ENCODE results near the gene CPTP.

CPTP gene

GRCh38 chr1:1284221-1285101, 40.1 kb upstream of the CPTP start:
- no peak overlapping the region for H3K4me3 ChIP-seq (ENCODE audit: low read depth in 1 of 5, low read length in 5 of 5)
- no peak overlapping the region for H3K27ac ChIP-seq (ENCODE audit: low read depth, low read length)
- H3K36me3 ChIP-seq (ENCODE audit: control insufficient read depth in 5 of 5, insufficient read depth in 5 of 5, low read length in 5 of 5), result no peaks in the 10 kb centered on the region
- peaks cover 30 to 38% (median 31%) of the 10 kb centered on the region in 5 donors for H3K27me3 ChIP-seq (ENCODE audit: control insufficient read depth in 5 of 5, insufficient read depth in 4 of 5, low read length in 5 of 5)
- H3K4me1 ChIP-seq (ENCODE audit: control insufficient read depth in 5 of 5, insufficient read depth in 5 of 5, low read length in 5 of 5), result no peaks in the 10 kb centered on the region
- H3K9me3 ChIP-seq (ENCODE audit: control insufficient read depth in 5 of 5, low read length in 5 of 5), result no peaks in the 10 kb centered on the region
- no peak overlapping the region for H3K9ac ChIP-seq (ENCODE audit: low read length in 5 of 5)

DNA sequence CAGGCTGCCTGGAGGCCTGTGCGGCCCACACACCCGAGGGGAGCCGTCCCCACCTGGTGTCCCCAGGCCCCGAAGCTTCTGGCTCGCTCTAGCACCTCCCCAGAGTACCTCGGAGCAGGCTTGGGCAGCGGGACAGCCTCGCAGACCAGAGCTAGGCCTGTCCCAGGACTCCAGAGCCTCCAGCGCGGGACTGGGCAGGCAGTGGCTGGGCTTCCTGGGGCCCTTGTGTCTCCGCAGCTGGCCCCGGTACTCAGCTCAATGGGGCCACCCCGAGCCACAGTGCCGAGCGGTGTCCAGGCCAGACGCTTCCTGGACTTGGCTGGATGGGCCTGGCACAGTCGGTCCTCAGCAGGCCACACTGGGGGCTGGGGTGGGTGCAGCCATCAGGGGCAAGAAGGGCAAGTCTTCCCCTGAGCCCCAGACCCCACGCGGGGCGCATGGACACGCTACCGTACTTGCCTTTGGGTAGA, 39.5 kb upstream of the CPTP start:
- H3K27ac ChIP-seq (ENCODE audit: low read depth, low read length), result no peak overlapping the region
- no peaks in the 10 kb centered on the region for H3K36me3 ChIP-seq (ENCODE audit: control insufficient read depth in 5 of 5, insufficient read depth in 5 of 5, low read length in 5 of 5)
- H3K4me3 ChIP-seq (ENCODE audit: low read depth in 1 of 5, low read length in 5 of 5), result no peak overlapping the region
- no peaks in the 10 kb centered on the region for H3K9me3 ChIP-seq (ENCODE audit: control insufficient read depth in 5 of 5, low read length in 5 of 5)
- peaks cover 30 to 38% (median 31%) of the 10 kb centered on the region in 5 donors for H3K27me3 ChIP-seq (ENCODE audit: control insufficient read depth in 5 of 5, insufficient read depth in 4 of 5, low read length in 5 of 5)
- no peaks in the 10 kb centered on the region for H3K4me1 ChIP-seq (ENCODE audit: control insufficient read depth in 5 of 5, insufficient read depth in 5 of 5, low read length in 5 of 5)
- no peak overlapping the region for H3K9ac ChIP-seq (ENCODE audit: low read length in 5 of 5)

- H3K9me3 ChIP-seq (ENCODE audit: control insufficient read depth in 5 of 5, low read length in 5 of 5), result no peaks in the 10 kb centered on the region
- peaks cover 30 to 38% (median 32%) of the 10 kb centered on the region in 5 donors for H3K27me3 ChIP-seq (ENCODE audit: control insufficient read depth in 5 of 5, insufficient read depth in 4 of 5, low read length in 5 of 5)
- no peak overlapping the region for H3K9ac ChIP-seq (ENCODE audit: low read length in 5 of 5)
- H3K27ac ChIP-seq (ENCODE audit: low read depth, low read length), result no peak overlapping the region
- no peak overlapping the region for H3K4me3 ChIP-seq (ENCODE audit: low read depth in 1 of 5, low read length in 5 of 5)
- H3K4me1 ChIP-seq (ENCODE audit: control insufficient read depth in 5 of 5, insufficient read depth in 5 of 5, low read length in 5 of 5), result no peaks in the 10 kb centered on the region
- H3K36me3 ChIP-seq (ENCODE audit: control insufficient read depth in 5 of 5, insufficient read depth in 5 of 5, low read length in 5 of 5), result no peaks in the 10 kb centered on the region
Observed at GRCh38 chr1:1285611-1286311, 38.8 kb upstream of the CPTP start.

- Histone ChIP-seq H3K27me3 (ENCODE audit: control insufficient read depth in 5 of 5, insufficient read depth in 4 of 5, low read length in 5 of 5) (peaks cover 30 to 38% (median 32%) of the 10 kb centered on the region in 5 donors), H3K9me3 (ENCODE audit: control insufficient read depth in 5 of 5, low read length in 5 of 5) (no peaks in the 10 kb centered on the region), H3K36me3 (ENCODE audit: control insufficient read depth in 5 of 5, insufficient read depth in 5 of 5, low read length in 5 of 5) (no peaks in the 10 kb centered on the region), H3K4me3 (ENCODE audit: low read depth in 1 of 5, low read length in 5 of 5) (no peak overlapping the region), H3K4me1 (ENCODE audit: control insufficient read depth in 5 of 5, insufficient read depth in 5 of 5, low read length in 5 of 5) (peaks cover 0 to 6% (median 3%) of the 10 kb centered on the region in 5 donors), H3K9ac (ENCODE audit: low read length in 5 of 5) (no peak overlapping the region), H3K27ac (ENCODE audit: low read depth, low read length) (no peak overlapping the region)
Observed at GRCh38 chr1:1286313-1287261, 38.0 kb upstream of the CPTP start.

GRCh38 chr1:1287288-1288110, 37.1 kb upstream of the CPTP start:
- Histone ChIP-seq H3K36me3 (ENCODE audit: control insufficient read depth in 5 of 5, insufficient read depth in 5 of 5, low read length in 5 of 5) (no peaks in the 10 kb centered on the region), H3K27ac (ENCODE audit: low read depth, low read length) (no peak overlapping the region), H3K9me3 (ENCODE audit: control insufficient read depth in 5 of 5, low read length in 5 of 5) (no peaks in the 10 kb centered on the region), H3K4me3 (ENCODE audit: low read depth in 1 of 5, low read length in 5 of 5) (no peak overlapping the region), H3K4me1 (ENCODE audit: control insufficient read depth in 5 of 5, insufficient read depth in 5 of 5, low read length in 5 of 5) (peaks cover 0 to 8% (median 3%) of the 10 kb centered on the region in 5 donors), H3K9ac (ENCODE audit: low read length in 5 of 5) (no peak overlapping the region), H3K27me3 (ENCODE audit: control insufficient read depth in 5 of 5, insufficient read depth in 4 of 5, low read length in 5 of 5) (peaks cover 30 to 38% (median 32%) of the 10 kb centered on the region in 5 donors)

- peaks cover 0 to 20% (median 13%) of the 10 kb centered on the region in 5 donors for H3K36me3 ChIP-seq (ENCODE audit: control insufficient read depth in 5 of 5, insufficient read depth in 5 of 5, low read length in 5 of 5)
- no peaks in the 10 kb centered on the region for H3K9me3 ChIP-seq (ENCODE audit: control insufficient read depth in 5 of 5, low read length in 5 of 5)
- H3K27ac ChIP-seq (ENCODE audit: low read depth, low read length), result no peak overlapping the region
- H3K4me1 ChIP-seq (ENCODE audit: control insufficient read depth in 5 of 5, insufficient read depth in 5 of 5, low read length in 5 of 5), result peaks cover 0 to 8% (median 3%) of the 10 kb centered on the region in 5 donors
- no peak overlapping the region for H3K4me3 ChIP-seq (ENCODE audit: low read depth in 1 of 5, low read length in 5 of 5)
- H3K27me3 ChIP-seq (ENCODE audit: control insufficient read depth in 5 of 5, insufficient read depth in 4 of 5, low read length in 5 of 5), result peaks cover 23 to 27% (median 23%) of the 10 kb centered on the region in 5 donors
- no peak overlapping the region for H3K9ac ChIP-seq (ENCODE audit: low read length in 5 of 5)
Observed at GRCh38 chr1:1290238-1290731, 34.3 kb upstream of the CPTP start.

DNA sequence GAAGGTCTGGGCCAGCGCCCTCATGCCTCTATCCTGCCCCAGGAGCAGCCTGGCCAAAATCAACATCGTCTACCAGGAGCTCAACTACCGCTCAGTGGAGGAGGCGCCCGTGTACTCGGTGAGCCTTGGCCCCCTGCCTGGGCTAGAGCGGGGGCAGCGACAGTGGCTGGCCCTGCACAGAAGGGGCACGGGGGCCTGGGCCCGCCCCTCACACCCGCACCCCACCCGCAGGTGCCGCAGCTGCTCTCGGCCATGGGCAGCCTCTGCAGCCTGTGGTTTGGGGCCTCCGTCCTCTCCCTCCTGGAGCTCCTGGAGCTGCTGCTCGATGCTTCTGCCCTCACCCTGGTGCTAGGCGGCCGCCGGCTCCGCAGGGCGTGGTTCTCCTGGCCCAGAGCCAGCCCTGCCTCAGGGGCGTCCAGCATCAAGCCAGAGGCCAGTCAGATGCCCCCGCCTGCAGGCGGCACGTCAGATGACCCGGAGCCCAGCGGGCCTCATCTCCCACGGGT, 33.5 kb upstream of the CPTP start:
- Histone ChIP-seq H3K4me1 (ENCODE audit: control insufficient read depth in 5 of 5, insufficient read depth in 5 of 5, low read length in 5 of 5) (peaks cover 0 to 8% (median 3%) of the 10 kb centered on the region in 5 donors), H3K4me3 (ENCODE audit: low read depth in 1 of 5, low read length in 5 of 5) (no peak overlapping the region), H3K9ac (ENCODE audit: low read length in 5 of 5) (no peak overlapping the region), H3K27me3 (ENCODE audit: control insufficient read depth in 5 of 5, insufficient read depth in 4 of 5, low read length in 5 of 5) (peaks cover 15 to 19% (median 16%) of the 10 kb centered on the region in 5 donors), H3K9me3 (ENCODE audit: control insufficient read depth in 5 of 5, low read length in 5 of 5) (no peaks in the 10 kb centered on the region), H3K36me3 (ENCODE audit: control insufficient read depth in 5 of 5, insufficient read depth in 5 of 5, low read length in 5 of 5) (peaks cover 0 to 28% (median 20%) of the 10 kb centered on the region in 5 donors), H3K27ac (ENCODE audit: low read depth, low read length) (no peak overlapping the region)

GRCh38 chr1:1291548-1292441, 32.8 kb upstream of the CPTP start:
- Histone ChIP-seq H3K27me3 (ENCODE audit: control insufficient read depth in 5 of 5, insufficient read depth in 4 of 5, low read length in 5 of 5) (peaks cover 8 to 13% (median 10%) of the 10 kb centered on the region in 5 donors), H3K4me3 (ENCODE audit: low read depth in 1 of 5, low read length in 5 of 5) (no peak overlapping the region), H3K9me3 (ENCODE audit: control insufficient read depth in 5 of 5, low read length in 5 of 5) (no peaks in the 10 kb centered on the region), H3K4me1 (ENCODE audit: control insufficient read depth in 5 of 5, insufficient read depth in 5 of 5, low read length in 5 of 5) (peaks cover 0 to 8% (median 3%) of the 10 kb centered on the region in 5 donors), H3K36me3 (ENCODE audit: control insufficient read depth in 5 of 5, insufficient read depth in 5 of 5, low read length in 5 of 5) (peaks cover 0 to 35% (median 22%) of the 10 kb centered on the region in 5 donors), H3K9ac (ENCODE audit: low read length in 5 of 5) (no peak overlapping the region), H3K27ac (ENCODE audit: low read depth, low read length) (no peak overlapping the region)

Measured in subcutaneous abdominal adipose tissue (tissue), 5 donors.